ENCODE data around the gene SEC62. TPM values are rescaled to one million over a fixed set of nuclear protein-coding genes. Genes with fewer than 3 reads are reported as not detected.
A peak's percentile ranks its signal among the peaks of the same experiment; 100 is the strongest.

SEC62 gene
- total RNA-seq, 1 donor from 2014 or later, result 72.1 TPM

DNA sequence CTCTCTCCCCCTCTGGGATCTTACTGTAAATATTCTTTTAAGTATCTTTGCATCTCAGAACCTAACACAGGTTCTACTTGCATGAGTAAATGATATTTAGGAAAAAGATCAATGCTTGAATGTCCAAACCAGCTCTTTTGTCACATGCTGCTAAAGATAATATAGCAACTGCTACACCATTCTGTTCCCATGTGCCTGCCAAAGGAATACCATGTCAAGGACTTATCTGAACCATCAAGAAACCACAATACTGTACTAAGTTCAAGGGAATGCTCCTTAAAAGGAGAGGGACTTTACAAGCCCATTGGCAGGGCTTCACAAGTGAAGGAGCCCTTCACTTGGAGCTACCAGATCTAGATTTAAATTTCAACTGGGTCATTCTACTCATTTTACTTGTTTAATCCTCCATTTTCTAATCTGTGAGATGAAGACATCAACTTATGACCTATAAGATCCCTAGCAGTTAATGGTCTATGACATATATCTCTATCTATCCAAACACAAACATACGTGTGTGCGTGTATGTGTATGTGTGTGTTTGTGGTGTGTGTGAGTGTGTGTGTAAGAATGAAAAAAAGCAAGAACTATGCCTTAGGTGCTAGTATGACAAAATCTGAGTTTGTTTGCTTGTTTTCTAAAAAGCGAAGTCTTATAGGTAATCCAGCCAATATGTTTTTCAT is 13.0 kb upstream of the SEC62 start:
- DNase-seq, result no peak
- Mint-ChIP-seq H3K27me3 (no peaks in the 10 kb centered on the region), H3K4me3 (no peak overlapping the region), H3K4me1 (peaks cover 2% of the 10 kb centered on the region), H3K27ac (no peak overlapping the region), H3K36me3 (ENCODE audit: low read depth) (no peaks in the 10 kb centered on the region), H3K9me3 (no peaks in the 10 kb centered on the region)
- intact Hi-C loops (cut with micrococcal nuclease), result no loop called here

DNA sequence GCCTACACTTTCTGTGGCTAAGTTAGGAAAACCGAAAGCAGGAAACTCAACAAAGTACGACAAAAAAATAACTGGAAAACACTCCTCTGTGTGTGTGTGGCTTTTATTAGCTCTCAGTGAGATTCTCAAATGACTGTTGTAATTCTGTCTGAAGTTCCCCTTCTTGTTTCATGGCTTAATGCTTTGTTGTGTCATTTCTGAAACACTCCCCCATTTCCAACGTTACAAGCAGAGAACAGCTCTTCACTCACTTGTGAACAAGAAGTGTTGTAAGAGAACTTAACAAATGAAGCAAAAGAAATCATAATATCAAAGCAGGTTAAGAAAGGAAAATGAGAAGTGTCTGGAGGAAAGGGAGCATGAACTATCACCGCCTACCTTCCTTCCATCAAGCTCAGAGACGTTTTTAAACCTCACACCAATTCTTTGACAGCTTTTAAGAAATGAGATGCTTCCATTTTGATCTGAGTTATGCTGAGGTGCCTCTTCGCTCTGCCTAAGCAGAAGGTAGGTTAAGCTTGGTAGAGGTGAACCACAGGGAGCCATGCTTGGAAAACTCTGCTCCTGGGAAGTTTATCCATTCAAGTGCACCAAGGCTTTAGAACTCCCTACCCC is 12.4 kb upstream of the SEC62 start:
- Mint-ChIP-seq H3K27me3 (peaks cover 3% of the 10 kb centered on the region), H3K27ac (no peak overlapping the region), H3K9me3 (no peaks in the 10 kb centered on the region), H3K4me3 (no peak overlapping the region), H3K4me1 (peaks cover 2% of the 10 kb centered on the region), H3K36me3 (ENCODE audit: low read depth) (no peaks in the 10 kb centered on the region)
- DNase-seq, result no peak
- intact Hi-C loops (cut with micrococcal nuclease), result no loop called here

DNA sequence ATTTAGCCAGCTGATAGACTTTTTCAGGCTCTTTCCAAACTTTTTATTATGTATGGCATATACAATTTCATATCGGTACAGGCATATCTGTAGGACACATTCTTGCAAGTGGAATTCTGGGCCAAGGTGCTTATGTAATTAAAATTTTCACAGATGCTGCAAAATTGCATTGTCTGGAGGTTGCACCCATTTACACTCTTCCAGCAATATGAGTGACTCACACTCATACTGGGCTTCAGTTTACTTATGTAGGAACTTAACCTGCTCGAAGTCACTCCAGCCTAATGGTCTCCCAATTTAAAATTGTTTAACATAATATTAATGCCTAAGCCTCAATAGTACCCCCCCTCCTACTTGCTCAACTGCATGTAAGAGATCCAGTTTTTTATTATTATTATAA is 11.2 kb upstream of the SEC62 start:
- intact Hi-C loops (cut with micrococcal nuclease), result no loop called here
- H3K4me1 Mint-ChIP-seq, result peaks cover 2% of the 10 kb centered on the region
- H3K36me3 Mint-ChIP-seq (ENCODE audit: low read depth), result no peaks in the 10 kb centered on the region
- H3K27me3 Mint-ChIP-seq, result peaks cover 5% of the 10 kb centered on the region
- no peak for DNase-seq
- no peaks in the 10 kb centered on the region for H3K9me3 Mint-ChIP-seq
- no peak overlapping the region for H3K4me3 Mint-ChIP-seq
- no peak overlapping the region for H3K27ac Mint-ChIP-seq

GRCh38 chr3:169964176-169964575 is 2.4 kb upstream of the SEC62 start:
- Mint-ChIP-seq H3K36me3 (ENCODE audit: low read depth) (peaks cover 4% of the 10 kb centered on the region), H3K27ac (no peak overlapping the region), H3K4me1 (peaks cover 25% of the 10 kb centered on the region), H3K4me3 (no peak overlapping the region), H3K9me3 (peaks cover 6% of the 10 kb centered on the region), H3K27me3 (peaks cover 8% of the 10 kb centered on the region)
- DNase-seq, result no peak
- intact Hi-C loops (cut with micrococcal nuclease), result loop anchor here (10.0 kb wide), 1 partner anchor 901 kb away; no protein-coding TSS in a partner anchor

DNA sequence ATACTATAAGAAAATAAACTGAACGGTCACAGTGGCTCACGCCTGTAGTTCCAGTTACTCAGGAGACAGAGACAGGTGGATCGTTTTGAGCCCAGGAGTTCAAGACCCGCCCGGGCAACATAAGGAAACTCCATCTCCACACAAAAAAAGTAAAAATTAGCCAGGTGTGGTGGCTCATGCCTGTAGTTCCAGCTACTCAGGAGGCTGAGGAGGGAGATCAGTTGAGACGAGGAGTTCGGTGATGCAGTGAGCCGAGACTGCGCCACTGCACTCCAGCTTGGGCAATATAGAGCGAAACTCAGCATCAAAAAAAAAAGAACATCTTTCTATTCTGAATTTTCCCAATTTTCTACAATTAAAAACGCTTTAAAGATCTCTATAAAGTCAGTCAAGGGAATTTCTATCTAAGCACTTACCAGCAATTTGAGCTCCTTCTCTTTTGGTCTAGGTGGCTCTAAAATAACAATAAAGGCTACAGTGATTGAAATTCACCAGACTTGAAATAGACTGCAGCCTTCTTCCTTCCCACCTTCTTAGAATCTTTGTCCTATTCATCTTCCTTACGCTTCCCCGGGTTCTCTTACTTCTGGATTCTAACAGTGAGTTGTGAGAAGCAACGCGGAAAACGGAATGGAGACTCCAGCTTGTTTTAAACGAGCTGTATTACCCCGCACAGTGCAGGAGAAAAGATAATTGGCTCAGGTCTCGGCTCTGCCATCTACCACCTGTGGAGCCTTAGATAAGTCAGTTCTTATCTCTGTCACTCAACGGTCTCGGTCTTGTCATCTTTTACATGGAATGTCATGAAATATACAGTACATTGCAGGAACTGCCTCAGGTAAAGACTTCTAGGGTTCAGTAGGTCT is 812 bp upstream of the SEC62 start:
- peaks cover 28% of the 10 kb centered on the region for H3K4me1 Mint-ChIP-seq
- H3K36me3 Mint-ChIP-seq (ENCODE audit: low read depth), result peaks cover 10% of the 10 kb centered on the region
- no peak for DNase-seq
- peaks cover 5% of the 10 kb centered on the region for H3K27me3 Mint-ChIP-seq
- H3K4me3 Mint-ChIP-seq, result peak overlapping the region; percentile 98
- intact Hi-C loops (cut with micrococcal nuclease), result loop anchor here (1.0 to 10.0 kb wide), 4 partner anchors 34 to 899 kb away; partner anchors contain the start of gene SKIL
- peak overlapping the region; percentile 99 for H3K27ac Mint-ChIP-seq
- H3K9me3 Mint-ChIP-seq, result peaks cover 6% of the 10 kb centered on the region

DNA sequence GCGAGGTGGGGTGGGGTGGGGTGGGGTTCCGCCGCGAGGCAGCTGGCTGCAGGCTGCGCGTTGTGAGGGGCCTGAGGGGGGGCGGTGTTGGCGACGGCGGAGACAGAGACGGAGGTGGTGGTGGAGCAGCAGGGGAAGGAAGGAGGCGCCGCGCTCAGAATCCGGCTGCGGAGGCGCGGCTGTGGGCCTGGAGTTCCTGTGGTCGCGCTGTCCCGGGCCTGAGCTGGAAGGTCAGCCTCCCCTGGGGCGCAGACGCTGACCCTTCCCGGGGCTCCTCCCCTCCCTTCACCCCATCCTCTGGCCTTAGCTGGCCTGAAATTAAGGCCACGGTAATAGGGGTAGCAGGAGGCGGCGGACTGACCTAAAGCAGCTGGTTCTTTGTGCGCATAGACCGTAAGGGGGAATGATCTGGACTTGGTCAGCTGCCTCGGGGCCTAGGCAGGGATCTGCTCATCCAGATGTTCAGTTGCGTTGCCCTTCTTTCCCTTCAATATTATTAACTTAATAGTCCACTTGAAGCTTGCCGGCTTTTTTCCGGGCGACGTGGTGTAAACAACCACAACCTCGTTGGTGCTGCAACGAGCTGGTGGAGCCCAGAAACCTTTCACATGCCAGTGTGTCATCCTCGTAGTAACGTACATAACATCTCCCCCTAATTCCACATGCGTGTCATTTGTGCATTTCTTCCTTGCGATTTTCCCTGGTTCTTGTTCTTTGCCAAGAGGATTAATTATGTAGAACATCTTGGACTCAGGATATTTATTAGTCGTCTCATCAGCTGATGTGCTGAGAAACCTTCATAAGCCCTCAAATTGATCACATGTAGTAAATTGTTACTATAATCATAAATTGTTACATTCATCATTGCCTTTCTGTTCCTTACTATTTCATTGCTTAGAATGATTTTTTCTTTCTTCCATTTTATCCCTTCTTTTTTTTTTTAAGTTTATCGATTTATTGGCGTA is 626 bp downstream of the SEC62 start:
- H3K4me3 Mint-ChIP-seq, result peak overlapping the region; percentile 98
- peaks cover 3% of the 10 kb centered on the region for H3K27me3 Mint-ChIP-seq
- intact Hi-C loops (cut with micrococcal nuclease), result loop anchor here (1.0 to 10.0 kb wide), 7 partner anchors 32 to 898 kb away; partner anchors contain the start of gene SKIL
- peaks cover 6% of the 10 kb centered on the region for H3K9me3 Mint-ChIP-seq
- peak; percentile 79 for DNase-seq
- peaks cover 20% of the 10 kb centered on the region for H3K36me3 Mint-ChIP-seq (ENCODE audit: low read depth)
- peaks cover 33% of the 10 kb centered on the region for H3K4me1 Mint-ChIP-seq
- peak overlapping the region; percentile 99 for H3K27ac Mint-ChIP-seq

GRCh38 chr3:169968224-169968885 is 1.7 kb downstream of the SEC62 start:
- intact Hi-C loops (cut with micrococcal nuclease), result loop anchor here (5.0 to 10.0 kb wide), 2 partner anchors 389 to 896 kb away; partner anchors contain the start of gene SKIL
- Mint-ChIP-seq H3K36me3 (ENCODE audit: low read depth) (peaks cover 22% of the 10 kb centered on the region), H3K27me3 (peaks cover 3% of the 10 kb centered on the region), H3K9me3 (peaks cover 6% of the 10 kb centered on the region), H3K4me3 (peak overlapping the region; percentile 98), H3K4me1 (peaks cover 34% of the 10 kb centered on the region), H3K27ac (no peak overlapping the region)
- no peak for DNase-seq

DNA sequence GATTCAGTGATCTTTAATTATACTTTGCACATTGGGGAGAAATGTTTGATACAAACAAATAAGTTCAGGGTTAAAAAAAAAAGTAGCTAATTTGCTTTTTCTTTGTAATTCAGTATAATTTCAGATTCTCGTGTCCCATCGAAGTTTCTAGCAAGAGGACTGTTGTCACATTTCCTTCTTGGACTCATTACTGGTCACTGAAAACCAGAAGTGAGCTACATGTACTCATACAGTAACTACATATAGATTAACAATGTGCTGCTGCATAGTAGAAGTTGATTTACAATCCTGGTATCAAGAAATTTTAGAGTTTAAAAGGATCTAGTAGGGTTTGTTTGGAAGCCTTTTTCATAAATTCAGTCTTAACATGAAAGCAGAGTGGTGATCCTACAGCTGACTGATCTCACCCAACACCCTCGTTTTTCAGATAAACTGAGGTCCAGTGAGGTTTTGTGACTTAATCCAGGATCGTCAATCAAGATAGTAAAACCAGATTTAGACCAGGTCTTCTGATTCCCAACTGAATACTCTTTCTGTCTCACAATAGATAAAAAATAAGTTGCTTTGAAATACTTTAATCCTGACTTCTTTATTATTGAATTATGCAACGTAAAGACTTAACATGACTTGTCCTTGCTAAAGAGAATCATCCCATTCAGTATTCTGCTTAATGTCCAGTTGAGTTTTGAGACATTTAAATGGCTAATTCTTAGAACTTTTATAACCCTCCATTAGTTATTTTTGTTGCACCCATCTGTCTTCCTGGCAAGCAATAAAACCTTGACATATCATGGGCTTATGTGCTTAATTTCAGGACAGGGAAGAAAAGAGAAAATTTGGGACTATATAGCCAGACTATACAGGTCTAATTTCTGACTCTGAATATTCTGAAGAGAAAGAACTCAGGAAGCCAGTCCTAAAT is 2.8 kb downstream of the SEC62 start:
- H3K4me3 Mint-ChIP-seq, result no peak overlapping the region
- intact Hi-C loops (cut with micrococcal nuclease), result loop anchor here (5.0 to 10.0 kb wide), 2 partner anchors 388 to 895 kb away; partner anchors contain the start of gene SKIL
- peaks cover 1% of the 10 kb centered on the region for H3K9me3 Mint-ChIP-seq
- H3K4me1 Mint-ChIP-seq, result peaks cover 37% of the 10 kb centered on the region
- H3K36me3 Mint-ChIP-seq (ENCODE audit: low read depth), result peaks cover 29% of the 10 kb centered on the region
- no peak for DNase-seq
- no peak overlapping the region for H3K27ac Mint-ChIP-seq
- H3K27me3 Mint-ChIP-seq, result peaks cover under 1% of the 10 kb centered on the region

GRCh38 chr3:169970847-169971246 is 4.2 kb downstream of the SEC62 start:
- intact Hi-C loops (cut with micrococcal nuclease), result no loop called here
- H3K27me3 Mint-ChIP-seq, result no peaks in the 10 kb centered on the region
- no peaks in the 10 kb centered on the region for H3K9me3 Mint-ChIP-seq
- H3K36me3 Mint-ChIP-seq (ENCODE audit: low read depth), result peaks cover 31% of the 10 kb centered on the region
- peaks cover 34% of the 10 kb centered on the region for H3K4me1 Mint-ChIP-seq
- H3K4me3 Mint-ChIP-seq, result no peak overlapping the region
- DNase-seq, result no peak
- H3K27ac Mint-ChIP-seq, result no peak overlapping the region

DNA sequence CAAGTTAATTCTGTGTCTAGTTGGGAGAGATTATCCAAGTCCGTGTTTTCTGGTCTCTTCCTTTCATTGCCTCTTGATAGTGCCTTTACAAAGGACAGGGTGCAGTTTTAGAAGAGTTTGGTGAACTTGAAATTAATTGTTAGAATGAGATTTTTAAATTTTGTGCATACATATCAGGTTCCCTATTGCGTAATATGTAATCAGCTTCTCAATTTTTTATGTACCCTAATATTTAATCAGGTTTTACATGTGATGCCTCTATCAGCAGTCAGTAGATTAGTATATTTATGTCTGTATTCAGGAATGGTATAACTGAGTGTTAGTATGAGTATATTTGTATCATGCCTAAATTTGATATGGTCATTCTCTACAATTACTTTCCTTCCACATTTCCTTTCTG is 4.9 kb downstream of the SEC62 start:
- H3K27ac Mint-ChIP-seq, result no peak overlapping the region

DNA sequence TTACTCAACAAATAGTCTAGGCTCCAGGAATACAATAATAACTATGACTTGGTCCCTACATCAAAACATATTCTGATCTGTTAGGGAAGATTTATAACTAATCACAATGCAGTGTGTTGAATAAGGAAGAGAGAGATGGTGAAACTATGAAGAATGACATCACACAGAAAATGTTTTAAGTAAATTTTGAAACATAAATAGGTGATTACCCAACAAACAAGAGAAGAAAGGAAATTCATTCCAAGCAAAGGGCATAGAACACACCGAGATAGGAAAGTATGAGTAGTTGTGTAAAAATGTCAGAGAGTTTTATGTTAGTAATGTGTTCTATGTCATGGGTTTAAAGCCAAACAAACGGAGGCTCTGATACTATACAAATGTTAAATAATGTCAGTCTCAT is 13.4 kb downstream of the SEC62 start:
- Mint-ChIP-seq H3K27ac (no peak overlapping the region), H3K27me3 (no peaks in the 10 kb centered on the region), H3K36me3 (ENCODE audit: low read depth) (peaks cover 64% of the 10 kb centered on the region), H3K9me3 (no peaks in the 10 kb centered on the region), H3K4me1 (peaks cover 9% of the 10 kb centered on the region), H3K4me3 (no peak overlapping the region)
- DNase-seq, result no peak
- intact Hi-C loops (cut with micrococcal nuclease), result no loop called here

More for the DNA sequence above, 4.9 kb downstream of the SEC62 start:
- intact Hi-C loops (cut with micrococcal nuclease), result no loop called here
- peaks cover 35% of the 10 kb centered on the region for H3K36me3 Mint-ChIP-seq (ENCODE audit: low read depth)
- no peak overlapping the region for H3K4me3 Mint-ChIP-seq
- no peaks in the 10 kb centered on the region for H3K27me3 Mint-ChIP-seq
- peaks cover 28% of the 10 kb centered on the region for H3K4me1 Mint-ChIP-seq
- no peaks in the 10 kb centered on the region for H3K9me3 Mint-ChIP-seq
- DNase-seq, result no peak

DNA sequence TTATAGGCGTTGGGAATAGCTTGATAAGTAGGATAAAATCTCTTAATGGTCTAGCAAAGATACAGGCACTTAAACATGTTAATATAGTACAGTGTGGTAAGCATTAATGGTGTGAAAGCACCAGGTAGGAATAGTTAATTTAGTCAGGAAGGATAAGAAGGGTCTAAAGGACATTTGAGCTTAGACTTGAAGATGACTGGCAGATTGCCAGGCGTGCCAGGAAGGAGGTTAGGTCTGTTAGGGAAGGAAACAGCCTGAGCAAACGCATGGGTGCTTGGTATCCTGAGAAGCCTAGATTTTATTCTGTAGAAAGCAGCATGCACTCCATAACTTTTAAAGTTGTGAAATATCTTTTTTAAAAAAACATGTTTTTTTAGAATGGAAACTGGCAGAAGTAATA is 17.7 kb downstream of the SEC62 start:
- H3K4me3 Mint-ChIP-seq, result no peak overlapping the region
- H3K27ac Mint-ChIP-seq, result no peak overlapping the region
- no peaks in the 10 kb centered on the region for H3K27me3 Mint-ChIP-seq
- H3K4me1 Mint-ChIP-seq, result peaks cover 9% of the 10 kb centered on the region
- intact Hi-C loops (cut with micrococcal nuclease), result no loop called here
- no peaks in the 10 kb centered on the region for H3K9me3 Mint-ChIP-seq
- no peak for DNase-seq
- H3K36me3 Mint-ChIP-seq (ENCODE audit: low read depth), result peaks cover 63% of the 10 kb centered on the region

Measured in activated CD4-positive, alpha-beta T cell treated with anti-CD3 and anti-CD28 coated beads, Interleukin-2, amount 10 ng/mL, durations not matched to agents 24 days and 14 days (primary cell).